H1 (cell line): ENCODE data around the gene TSPAN6. TPM values are rescaled to one million over a fixed set of nuclear protein-coding genes. Genes with fewer than 3 reads are reported as not detected.

ENCODE experiments used
- BACH1 ChIP-seq: IDR thresholded peaks from 2 replicates; pipeline ENCODE4 v1.6.1; 2012; ENCODE audit warnings: low read length, improper control_type of control experiment
- CBX5 ChIP-seq: fragments of 300-800, 300-1000 bp; sonication (generic); IDR thresholded peaks from 2 replicates; pipeline ENCODE4 v1.7.1; 2016; ENCODE audit warnings: antibody characterized with exemption, low read length, low read depth
- RFX5 ChIP-seq: IDR thresholded peaks from 2 replicates; pipeline ENCODE4 v1.6.1; 2011; ENCODE audit warnings: low read depth, low read length, improper control_type of control experiment, borderline replicate concordance
- polyA plus RNA-seq, 7 experiments: library from polyadenylated mRNA; depleted of rRNA in 3 of 7; stranded (reverse) in 5 of 7; unstranded in 2 of 7; fragments of >200 nt in 5 of 7; fragments of 200-250 nt in 2 of 7; gene quantifications; 1 replicate in 5 of 7; 2 replicates in 1 of 7; 4 replicates in 1 of 7; pipeline versions ENCODE4 v1.2.1 to v1.2.3, GENCODE V29; 2011 to 2013; ENCODE audit warnings: missing spikeins in 2 of 7, mixed read lengths in 2 of 7
- total RNA-seq: library from RNA; stranded (reverse); fragmentation: NEBNext Ultra II Directional; extraction: Animal tissue kit (Norgen Biotek cat#: 25700); gene quantifications from 2 replicates; pipeline ENCODE4 v1.2.1, GENCODE V29; 2021

The TSPAN6 gene
- total and polyA plus RNA-seq, 2 of the 8 experiments (the other 6 are each of a cell fraction or from before 2014, with no cell fraction given) = 58.1 to 67.7 TPM

DNA sequence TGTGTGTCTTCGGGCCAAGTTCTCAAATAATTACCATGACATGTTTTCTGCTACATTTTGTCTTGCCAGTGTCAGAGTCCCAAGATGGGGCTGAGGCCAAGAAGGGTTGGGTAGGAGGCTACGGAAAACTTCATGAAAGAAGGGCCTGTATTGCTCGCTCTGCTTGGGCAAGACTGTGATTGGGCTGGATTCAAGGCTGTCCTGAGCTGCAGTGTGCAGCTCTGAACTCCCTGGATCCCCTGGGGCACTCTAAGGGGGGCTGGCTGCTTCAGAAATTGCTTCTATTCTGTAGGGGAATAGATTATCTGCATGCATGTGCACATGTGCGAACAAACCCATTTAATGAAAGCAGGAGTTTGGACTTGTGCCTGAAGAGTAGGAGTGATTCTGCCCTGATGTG is 13.6 kb downstream of the TSPAN6 start (continued):
- no peak for TF ChIP-seq BACH1
- no peak for TF ChIP-seq RFX5
- no peak for TF ChIP-seq CBX5
- TF ChIP-seq, all 59 proteins: peak for 0
